ENCODE results near the gene URI1.

GRCh38 chr19:30014770-30015169 lies 72.7 kb downstream of the URI1 start:
- no peak for TF ChIP-seq CTCF (IDR thresholded peaks at IDR 0.05; ENCODE audit: low read depth, low read length)
- TF ChIP-seq POLR2A (IDR thresholded peaks at IDR 0.05; ENCODE audit: extremely low read depth, insufficient read length), result no peak
